Endodermal cell (in vitro differentiated cells): ENCODE measurements around the gene NIPAL3. TPM values are rescaled to one million over a fixed set of nuclear protein-coding genes. Genes with fewer than 3 reads are reported as not detected.

ENCODE experiments used
- DNase-seq: peaks from one replicate; pipeline ENCODE4 v3.0.0-alpha.2; 2017
- H3K27ac ChIP-seq: 2 replicates; pipeline ENCODE4 v1.5.1; 2013; ENCODE audit warnings: mild to moderate bottlenecking, low read depth, low read length, moderate library complexity
- H3K27me3 ChIP-seq: 2 replicates; pipeline ENCODE4 v1.6.1; 2013; ENCODE audit warnings: mild to moderate bottlenecking, low read length, moderate library complexity; ENCODE audit not compliant: insufficient read depth, control insufficient read depth, poor library complexity, severe bottlenecking
- H3K36me3 ChIP-seq: 2 replicates; pipeline ENCODE4 v1.7.0; 2013; ENCODE audit warnings: mild to moderate bottlenecking, low read length, moderate library complexity; ENCODE audit not compliant: control insufficient read depth, insufficient read depth
- H3K4me1 ChIP-seq: one replicate; pipeline ENCODE4 v1.7.0; 2013; ENCODE audit warnings: low read length; ENCODE audit not compliant: control insufficient read depth, insufficient read depth
- H3K4me3 ChIP-seq: 2 replicates; pipeline ENCODE4 v1.5.1; 2013; ENCODE audit warnings: mild to moderate bottlenecking, low read length, moderate library complexity
- H3K9ac ChIP-seq: 2 replicates; pipeline ENCODE4 v1.6.1; 2013; ENCODE audit warnings: mild to moderate bottlenecking, low read length, moderate library complexity; ENCODE audit not compliant: poor library complexity, severe bottlenecking; ENCODE audit errors: extremely low read depth
- H3K9me3 ChIP-seq: 2 replicates; pipeline ENCODE4 v1.6.1; 2013; ENCODE audit warnings: mild to moderate bottlenecking, low read length, moderate library complexity; ENCODE audit not compliant: control insufficient read depth
- H3K27ac Mint-ChIP-seq: 2 replicates; pipeline ENCODE4 v1.8.0; 2020; ENCODE audit warnings: mixed read lengths
- H3K27me3 Mint-ChIP-seq: 2 replicates; pipeline ENCODE4 v1.8.0; 2021; ENCODE audit warnings: mild to moderate bottlenecking, mixed read lengths; ENCODE audit not compliant: insufficient read depth
- H3K36me3 Mint-ChIP-seq: 2 replicates; pipeline ENCODE4 v1.8.0; 2020; ENCODE audit warnings: low read depth, mixed read lengths
- H3K4me1 Mint-ChIP-seq: 2 replicates; pipeline ENCODE4 v1.8.0; 2020; ENCODE audit warnings: mixed read lengths
- H3K4me3 Mint-ChIP-seq: 2 replicates; pipeline ENCODE4 v1.8.0; 2020; ENCODE audit warnings: mild to moderate bottlenecking, moderate library complexity, mixed read lengths
- H3K9me3 Mint-ChIP-seq: 2 replicates; pipeline ENCODE4 v1.8.0; 2020; ENCODE audit warnings: mild to moderate bottlenecking, mixed read lengths
- CTCF ChIP-seq: fragments of 200-600 bp; sonication (generic); conservative IDR thresholded peaks from 2 replicates; pipeline ENCODE4 v1.5.0; 2021; ENCODE audit warnings: antibody characterized with exemption, mild to moderate bottlenecking
- WGBS, 2 experiments: methylation state at CpG; one replicate each; pipeline versions ENCODE4 v1.1.5 to v1.1.7; 2013; ENCODE audit warnings: missing lambda C conversion rate in 2 of 2, mixed read lengths in 1 of 2; ENCODE audit not compliant: insufficient coverage in 1 of 2, insufficient read length in 1 of 2; 5-methylcytosine and 5-hydroxymethylcytosine counted together
- total RNA-seq, 2 donors: library from RNA; stranded (reverse); fragmentation: NEBNext Ultra II Directional in 1 of 2; extraction: Animal tissue kit (Norgen Biotek cat#: 25700) in 1 of 2; gene quantifications; 2 replicates in 1 of 2; 3 replicates in 1 of 2; pipeline ENCODE4 v1.2.1, GENCODE V29; 2021

NIPAL3 gene
- total RNA-seq, 2 donors from 2014 or later: 4.7 to 5.5 TPM

GRCh38 chr1:24409535-24409934 is 6.1 kb upstream of the NIPAL3 start:
- WGBS, 2 experiments: 83 to 97% methylated on average over 3 of the region's 3 CpGs
- Mint-ChIP-seq H3K4me3 (no peak overlapping the region), H3K36me3 (no peaks in the 10 kb centered on the region), H3K4me1 (peaks cover 2% of the 10 kb centered on the region), H3K9me3 (no peaks in the 10 kb centered on the region), H3K27ac (no peak overlapping the region), H3K27me3 (no peaks in the 10 kb centered on the region)
- Histone ChIP-seq H3K36me3 (no peaks in the 10 kb centered on the region), H3K27me3 (no peaks in the 10 kb centered on the region), H3K4me1 (no peaks in the 10 kb centered on the region), H3K9me3 (peaks cover 8% of the 10 kb centered on the region), H3K9ac (no peak overlapping the region), H3K27ac (no peak overlapping the region), H3K4me3 (no peak overlapping the region)
- TF ChIP-seq CTCF: no peak
- DNase-seq: no peak

- Histone ChIP-seq H3K9ac (no peak overlapping the region), H3K27me3 (no peaks in the 10 kb centered on the region), H3K4me1 (no peaks in the 10 kb centered on the region), H3K27ac (no peak overlapping the region), H3K9me3 (peaks cover 8% of the 10 kb centered on the region), H3K36me3 (no peaks in the 10 kb centered on the region), H3K4me3 (no peak overlapping the region)
- Mint-ChIP-seq H3K27ac (no peak overlapping the region), H3K27me3 (no peaks in the 10 kb centered on the region), H3K4me3 (no peak overlapping the region), H3K9me3 (no peaks in the 10 kb centered on the region), H3K36me3 (no peaks in the 10 kb centered on the region), H3K4me1 (peaks cover 6% of the 10 kb centered on the region)
- no peak for TF ChIP-seq CTCF
- 94 to 98% methylated on average over 5 of the region's 7 CpGs for WGBS, 2 experiments
- no peak for DNase-seq
These were observed 4.9 kb upstream of the NIPAL3 start for GRCh38 chr1:24410750-24411149.

GRCh38 chr1:24411963-24412362 is 3.6 kb upstream of the NIPAL3 start:
- Histone ChIP-seq H3K27ac (no peak overlapping the region), H3K4me3 (no peak overlapping the region), H3K36me3 (no peaks in the 10 kb centered on the region), H3K9me3 (peaks cover 8% of the 10 kb centered on the region), H3K27me3 (no peaks in the 10 kb centered on the region), H3K4me1 (no peaks in the 10 kb centered on the region), H3K9ac (no peak overlapping the region)
- Mint-ChIP-seq H3K27ac (no peak overlapping the region), H3K4me1 (peaks cover 14% of the 10 kb centered on the region), H3K9me3 (no peaks in the 10 kb centered on the region), H3K36me3 (no peaks in the 10 kb centered on the region), H3K4me3 (no peak overlapping the region), H3K27me3 (peaks cover 3% of the 10 kb centered on the region)
- WGBS, 2 experiments: 84 to 100% methylated on average over 2 to 6 of the region's 6 CpGs
- no peak for TF ChIP-seq CTCF
- no peak for DNase-seq
